Measurements from ENCODE around the gene GPR155.

GRCh38 chr2:174444761-174445160 lies 42.1 kb downstream of the GPR155 start:
- TF ChIP-seq CTCF (IDR thresholded peaks at IDR 0.05; ENCODE audit: borderline replicate concordance, extremely low read depth, low read length, poor library complexity, severe bottlenecking) (no peak), EZH2 (IDR thresholded peaks at IDR 0.05; ENCODE audit: borderline replicate concordance, low read depth, low read length, severe bottlenecking) (no peak)

All from DND-41 (cell line).